ENCODE data around the gene GPR148.
"Not testable (repeated sequence)": the region's sequence is repeated elsewhere in the genome, so short reads cannot be mapped to it uniquely, and the experiment has no call there.

Gene GPR148, protein sequence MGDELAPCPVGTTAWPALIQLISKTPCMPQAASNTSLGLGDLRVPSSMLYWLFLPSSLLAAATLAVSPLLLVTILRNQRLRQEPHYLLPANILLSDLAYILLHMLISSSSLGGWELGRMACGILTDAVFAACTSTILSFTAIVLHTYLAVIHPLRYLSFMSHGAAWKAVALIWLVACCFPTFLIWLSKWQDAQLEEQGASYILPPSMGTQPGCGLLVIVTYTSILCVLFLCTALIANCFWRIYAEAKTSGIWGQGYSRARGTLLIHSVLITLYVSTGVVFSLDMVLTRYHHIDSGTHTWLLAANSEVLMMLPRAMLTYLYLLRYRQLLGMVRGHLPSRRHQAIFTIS

DNA sequence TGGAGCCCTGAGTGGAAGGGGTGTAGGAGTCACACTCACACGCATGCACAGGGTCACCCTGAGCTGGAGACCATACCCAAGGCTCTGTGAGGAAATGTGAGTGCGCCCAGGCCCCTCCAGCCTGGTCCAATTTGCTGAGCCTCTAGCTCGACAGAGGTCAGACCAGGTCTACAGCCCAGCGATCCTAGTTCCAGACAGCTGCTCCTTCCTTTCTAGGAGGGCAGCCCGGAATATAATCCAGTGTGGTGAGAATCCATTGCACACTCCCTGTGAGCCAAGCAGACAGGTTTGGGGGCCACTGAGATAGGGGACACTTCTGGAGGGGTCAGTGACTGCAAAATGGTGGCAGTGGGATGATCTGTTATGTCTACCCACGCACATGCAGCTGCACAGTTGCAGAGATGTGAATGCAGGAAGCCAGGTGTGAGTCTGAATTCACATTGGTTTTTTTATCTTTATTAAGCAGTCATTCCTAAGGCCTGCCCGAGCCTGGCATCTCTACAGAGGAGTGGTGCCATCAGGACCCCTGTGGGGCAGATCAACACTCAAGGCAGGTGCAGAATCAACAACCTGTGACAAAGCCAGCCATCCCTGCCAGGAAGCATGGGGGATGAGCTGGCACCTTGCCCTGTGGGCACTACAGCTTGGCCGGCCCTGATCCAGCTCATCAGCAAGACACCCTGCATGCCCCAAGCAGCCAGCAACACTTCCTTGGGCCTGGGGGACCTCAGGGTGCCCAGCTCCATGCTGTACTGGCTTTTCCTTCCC lies at the start of gene GPR148:
GPR148 (plus strand) TSS at position 522 of the 768 bp plus-strand sequence; CDS start at position 604, 82 bp downstream.
- DNase-seq (ENCODE audit: low read depth, low spot score) = no peak

DNA sequence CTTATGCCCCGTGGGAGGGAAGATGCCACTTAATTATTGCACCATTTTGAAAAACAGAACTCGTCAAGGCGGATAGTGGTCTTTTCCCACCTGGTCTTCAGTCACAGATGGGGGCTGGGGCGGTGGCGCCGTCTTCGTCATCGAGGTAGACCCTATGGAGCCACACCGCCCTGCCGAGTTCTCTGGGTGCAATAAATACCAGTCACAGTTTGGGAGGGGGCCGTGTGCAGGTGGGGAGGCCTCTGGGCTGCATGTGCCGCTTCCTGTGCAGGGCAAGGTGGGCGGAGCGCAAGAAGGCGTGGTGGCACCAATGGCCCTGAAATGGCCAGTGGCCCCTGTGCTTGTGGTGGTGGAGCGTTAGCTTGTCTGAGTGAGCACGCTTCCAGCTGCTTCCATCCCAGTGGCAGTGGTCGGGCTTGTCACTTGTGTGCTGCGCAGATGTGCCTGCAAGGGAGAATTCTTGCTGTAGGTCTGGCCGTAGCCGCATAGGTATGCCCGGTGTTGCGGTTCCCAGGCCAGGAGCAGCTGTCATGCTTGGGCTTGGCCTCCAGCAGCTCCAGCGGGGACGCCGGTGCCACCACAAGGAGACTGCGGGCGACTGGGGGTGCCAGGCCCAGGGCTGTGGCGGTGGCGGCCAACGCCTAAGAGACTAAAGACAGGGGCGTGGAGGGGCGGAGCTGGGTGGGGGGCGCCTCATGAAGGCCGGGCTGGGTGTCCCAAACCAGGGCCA lies 36.7 kb upstream of the GPR148 start:
- DNase-seq (ENCODE audit: low read depth, low spot score) = not testable (repeated sequence)

DNA sequence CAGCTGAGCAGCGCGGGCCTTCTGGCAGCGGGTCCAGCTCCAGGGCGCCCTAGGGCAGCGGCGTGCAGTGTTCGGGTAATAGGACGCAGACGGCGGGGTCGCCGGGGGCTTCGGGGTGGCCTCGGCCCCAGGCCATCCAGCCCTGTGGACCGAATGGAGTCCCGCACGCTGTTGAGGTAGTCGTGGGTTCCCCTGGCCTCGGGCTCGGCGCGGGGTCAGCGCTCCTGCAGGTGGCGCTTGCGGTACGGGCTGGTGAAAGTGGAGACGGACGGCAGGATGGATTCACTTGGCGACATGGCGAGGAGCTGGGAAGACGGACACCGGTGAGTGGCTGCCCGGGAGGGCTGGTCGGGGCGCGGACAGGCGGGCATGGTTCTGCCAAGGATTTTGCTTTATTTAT lies 35.4 kb upstream of the GPR148 start:
- DNase-seq (ENCODE audit: low read depth, low spot score) = peak; percentile 42

DNA sequence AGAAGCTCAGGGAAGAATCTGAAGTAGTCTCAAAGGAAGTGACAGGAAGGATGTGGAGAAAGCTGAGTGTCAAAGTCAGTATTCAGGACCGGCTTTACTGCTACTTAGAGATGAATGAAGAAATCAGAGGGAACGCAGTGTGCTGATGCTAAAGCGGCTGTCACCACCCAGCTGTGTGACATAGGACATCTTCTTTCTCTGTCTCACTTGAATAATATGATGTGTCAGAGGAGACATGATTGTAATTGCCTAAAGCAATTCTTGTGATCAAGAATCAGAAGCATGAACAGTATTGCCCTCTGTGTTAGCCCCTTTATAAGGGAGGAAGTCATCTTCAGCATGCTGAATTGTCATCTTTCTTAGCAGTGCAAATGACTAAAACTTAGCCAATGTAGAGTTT lies 25.6 kb upstream of the GPR148 start:
- DNase-seq (ENCODE audit: low read depth, low spot score) = not testable (repeated sequence)

DNA sequence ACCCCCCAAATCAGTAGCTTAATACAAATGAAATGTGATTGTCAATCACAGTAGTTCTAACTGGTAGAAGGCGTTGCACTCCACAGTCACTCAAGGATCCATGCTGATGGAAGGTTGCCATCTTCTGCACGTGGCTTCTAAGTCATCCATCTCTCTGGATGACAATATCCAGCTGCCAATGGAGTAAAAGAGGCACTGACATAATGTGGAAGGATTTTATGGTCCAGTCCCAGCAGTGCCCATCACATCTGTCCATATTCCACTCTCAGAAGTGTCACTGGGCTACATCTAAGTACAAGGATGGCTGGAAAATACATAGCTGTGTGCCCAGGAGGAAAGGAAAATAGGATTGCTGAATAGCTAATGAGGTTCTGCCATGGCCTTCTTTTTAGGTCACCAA lies 14.1 kb upstream of the GPR148 start:
- DNase-seq (ENCODE audit: low read depth, low spot score) = not testable (repeated sequence)

DNA sequence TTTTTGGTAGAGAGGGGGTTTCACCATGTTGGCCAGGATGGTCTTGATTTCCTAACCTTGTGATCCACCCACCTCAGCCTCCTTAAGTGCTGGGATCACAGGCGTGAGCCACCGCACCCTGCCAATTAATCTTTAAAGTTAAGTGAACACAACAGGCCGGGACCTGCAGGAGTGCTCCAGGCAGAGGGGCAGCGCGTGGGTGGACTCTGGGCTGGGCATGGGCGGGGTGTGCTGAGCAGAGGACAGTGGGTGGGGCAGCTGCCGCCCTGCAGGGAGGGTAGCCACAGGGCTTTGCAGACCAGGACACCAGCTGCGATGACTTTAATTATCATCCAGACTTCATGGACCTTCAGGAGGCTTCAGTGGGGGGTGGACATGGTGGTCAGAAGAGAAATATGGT lies 8.8 kb upstream of the GPR148 start:
- DNase-seq (ENCODE audit: low read depth, low spot score) = no peak

DNA sequence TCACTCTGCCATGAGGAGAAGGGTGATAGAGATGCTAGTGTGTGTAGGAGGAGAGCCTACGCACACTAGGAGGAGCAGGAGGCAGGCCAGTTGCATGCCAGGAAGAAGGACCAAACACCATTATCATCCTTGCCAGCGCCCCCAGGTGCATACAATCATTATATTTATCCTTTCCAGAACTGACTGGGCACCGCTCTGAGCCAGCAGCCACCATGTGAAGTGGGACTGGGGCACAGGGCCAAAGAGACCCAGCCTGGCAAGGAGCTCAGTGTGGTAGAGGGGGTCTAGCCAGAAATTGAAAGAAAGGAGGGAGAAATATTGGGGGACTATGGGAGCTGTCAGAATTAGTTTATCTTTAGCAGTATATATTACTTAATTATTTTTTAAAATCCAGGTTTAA lies 8.3 kb upstream of the GPR148 start:
- DNase-seq (ENCODE audit: low read depth, low spot score) = no peak

DNA sequence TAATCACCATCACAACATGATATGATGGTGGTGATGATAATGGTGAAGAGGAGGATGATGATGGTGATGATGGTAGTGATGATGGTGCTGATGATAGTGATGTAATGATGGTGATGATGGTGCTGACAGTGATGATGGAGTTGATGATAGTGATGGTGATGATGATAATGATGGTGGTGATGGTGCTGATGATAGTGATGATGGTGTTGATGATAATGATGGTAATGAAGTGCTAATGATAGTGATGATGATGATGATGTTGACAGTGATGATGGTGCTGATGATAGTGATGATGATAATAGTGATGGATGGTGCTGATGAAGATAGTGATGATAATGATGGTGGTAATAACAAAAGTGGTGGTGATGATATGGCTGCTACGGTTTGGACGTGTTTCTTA lies 4.4 kb upstream of the GPR148 start:
- no peak for DNase-seq (ENCODE audit: low read depth, low spot score)

DNA sequence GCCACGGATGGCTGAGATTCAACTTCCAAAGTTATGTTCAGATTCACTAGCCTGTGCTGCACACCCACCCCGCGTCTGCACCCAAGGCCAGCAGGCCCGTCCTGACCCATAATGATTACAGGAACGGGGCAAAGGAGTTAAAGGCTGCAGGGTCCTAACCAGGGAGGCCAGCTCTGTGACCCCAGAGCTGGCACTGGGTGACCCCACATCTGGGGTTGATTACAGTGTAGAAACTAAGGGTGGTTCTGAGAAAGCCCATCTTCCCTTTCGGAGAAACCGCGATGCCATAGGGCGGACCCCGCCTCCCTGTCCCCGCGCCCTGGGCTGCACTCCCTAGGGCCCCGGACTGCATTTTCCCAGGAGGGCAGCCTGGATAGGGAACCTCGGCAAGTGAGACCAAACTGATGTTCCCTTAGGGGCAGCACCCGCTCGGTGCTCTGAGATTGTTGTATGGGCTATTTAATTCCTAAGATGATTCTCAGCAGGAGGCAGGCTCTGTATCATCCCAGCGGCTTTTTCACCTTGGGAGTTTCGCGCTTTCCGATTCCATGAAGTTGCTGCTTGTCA lies 2.2 kb upstream of the GPR148 start:
- no peak for DNase-seq (ENCODE audit: low read depth, low spot score)

DNA sequence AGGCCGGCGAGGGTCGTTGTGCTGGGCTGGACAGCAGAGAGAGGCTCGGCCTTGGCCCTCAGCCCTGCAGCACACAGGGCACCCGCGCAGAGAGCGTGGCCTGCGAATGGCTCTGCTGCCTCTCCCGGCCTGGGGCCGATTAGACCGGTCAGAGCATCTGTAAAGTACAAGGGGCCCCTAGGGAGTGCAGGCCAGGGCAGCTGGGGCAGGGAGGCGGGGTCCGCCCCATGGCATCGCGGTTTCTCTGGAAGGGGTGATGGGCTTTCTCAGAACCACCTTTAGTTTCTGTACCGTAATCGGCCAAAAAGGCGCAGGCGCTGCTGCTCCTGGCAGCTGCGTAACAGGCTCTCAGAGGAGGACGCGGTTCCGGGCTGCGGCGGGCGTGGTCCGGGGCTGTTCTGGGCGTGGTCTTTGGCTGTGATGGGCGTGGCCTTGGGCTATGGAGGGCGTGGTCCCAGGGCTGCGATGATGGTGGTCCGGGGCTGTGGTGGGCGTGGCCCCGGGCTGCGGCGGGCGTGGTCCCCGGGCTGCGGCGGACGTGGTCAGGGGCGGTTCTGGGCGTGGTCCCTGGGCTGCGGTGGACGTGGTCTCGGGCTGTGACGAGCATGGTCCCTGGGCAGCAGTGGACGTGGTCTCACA lies 1.5 kb upstream of the GPR148 start:
- peak; percentile 88 for DNase-seq (ENCODE audit: low read depth, low spot score)

DNA sequence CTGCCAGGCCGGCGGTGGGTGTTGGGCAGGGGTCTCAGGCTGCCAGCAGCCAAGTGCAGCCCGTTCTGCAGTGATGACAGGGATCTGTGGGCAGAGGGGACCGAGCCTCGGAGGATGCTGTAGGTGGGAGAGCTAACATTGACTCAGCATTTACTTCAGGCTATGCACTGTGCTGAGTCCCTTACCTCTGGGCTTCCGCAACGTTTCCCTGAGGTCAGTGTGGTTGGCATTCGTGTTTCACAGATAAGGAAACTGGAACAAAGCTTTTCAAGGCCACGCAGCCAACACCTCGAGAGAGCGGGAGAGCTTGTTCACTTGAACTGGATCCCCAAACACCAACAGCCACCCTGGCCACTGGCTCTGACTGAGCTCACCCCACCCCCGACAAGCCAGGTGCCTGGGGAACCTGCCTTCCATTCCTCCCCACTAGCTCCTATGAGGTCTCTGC lies 839 bp upstream of the GPR148 start:
- no peak for DNase-seq (ENCODE audit: low read depth, low spot score)

DNA sequence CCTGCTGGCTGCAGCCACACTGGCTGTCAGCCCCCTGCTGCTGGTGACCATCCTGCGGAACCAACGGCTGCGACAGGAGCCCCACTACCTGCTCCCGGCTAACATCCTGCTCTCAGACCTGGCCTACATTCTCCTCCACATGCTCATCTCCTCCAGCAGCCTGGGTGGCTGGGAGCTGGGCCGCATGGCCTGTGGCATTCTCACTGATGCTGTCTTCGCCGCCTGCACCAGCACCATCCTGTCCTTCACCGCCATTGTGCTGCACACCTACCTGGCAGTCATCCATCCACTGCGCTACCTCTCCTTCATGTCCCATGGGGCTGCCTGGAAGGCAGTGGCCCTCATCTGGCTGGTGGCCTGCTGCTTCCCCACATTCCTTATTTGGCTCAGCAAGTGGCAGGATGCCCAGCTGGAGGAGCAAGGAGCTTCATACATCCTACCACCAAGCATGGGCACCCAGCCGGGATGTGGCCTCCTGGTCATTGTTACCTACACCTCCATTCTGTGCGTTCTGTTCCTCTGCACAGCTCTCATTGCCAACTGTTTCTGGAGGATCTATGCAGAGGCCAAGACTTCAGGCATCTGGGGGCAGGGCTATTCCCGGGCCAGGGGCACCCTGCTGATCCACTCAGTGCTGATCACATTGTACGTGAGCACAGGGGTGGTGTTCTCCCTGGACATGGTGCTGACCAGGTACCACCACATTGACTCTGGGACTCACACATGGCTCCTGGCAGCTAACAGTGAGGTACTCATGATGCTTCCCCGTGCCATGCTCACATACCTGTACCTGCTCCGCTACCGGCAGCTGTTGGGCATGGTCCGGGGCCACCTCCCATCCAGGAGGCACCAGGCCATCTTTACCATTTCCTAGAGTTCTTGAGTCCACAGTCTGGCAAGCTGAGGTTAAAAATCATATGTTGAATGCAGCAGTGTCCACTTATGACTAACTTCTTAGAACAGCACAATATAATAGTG lies 741 bp downstream of the GPR148 start:
- no peak for DNase-seq (ENCODE audit: low read depth, low spot score)

DNA sequence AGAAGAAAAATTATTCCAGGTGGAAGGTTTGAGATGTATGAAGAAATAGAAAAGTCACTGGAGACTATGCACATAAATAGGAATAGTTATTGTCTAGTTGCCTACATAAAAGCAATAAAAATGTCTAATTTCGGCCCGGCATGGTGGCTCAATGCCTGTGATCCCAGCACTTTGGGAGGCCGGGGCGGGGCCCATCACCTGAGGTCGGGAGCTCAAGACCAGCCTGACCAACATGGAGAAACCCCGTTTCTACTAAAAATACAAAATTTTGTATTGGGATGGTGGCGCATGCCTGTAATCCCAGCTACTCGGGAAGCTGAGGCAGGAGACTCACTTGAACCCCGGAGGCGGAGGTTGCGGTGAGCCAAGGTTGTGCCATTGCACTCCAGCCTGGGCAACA lies 3.4 kb downstream of the GPR148 start:
- DNase-seq (ENCODE audit: low read depth, low spot score) = not testable (repeated sequence)

DNA sequence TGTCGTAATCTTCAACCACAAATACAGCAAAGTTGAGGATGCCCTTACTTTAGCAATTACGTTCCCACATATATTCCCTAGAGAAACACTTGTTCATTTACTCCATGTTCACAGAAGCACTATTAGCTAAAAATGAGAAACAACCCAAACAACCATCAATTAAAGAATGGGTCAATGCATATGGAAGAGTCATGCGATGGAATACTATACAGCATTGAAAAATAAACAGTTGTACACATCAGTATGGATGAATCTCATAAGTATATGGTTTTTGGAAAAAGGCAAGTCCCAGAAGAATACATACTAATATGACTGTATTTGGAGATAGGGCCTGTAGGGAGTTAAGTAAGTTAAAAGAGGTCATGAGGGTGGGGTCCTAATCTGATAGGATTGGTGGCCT lies 6.3 kb downstream of the GPR148 start:
- DNase-seq (ENCODE audit: low read depth, low spot score) = no peak

DNA sequence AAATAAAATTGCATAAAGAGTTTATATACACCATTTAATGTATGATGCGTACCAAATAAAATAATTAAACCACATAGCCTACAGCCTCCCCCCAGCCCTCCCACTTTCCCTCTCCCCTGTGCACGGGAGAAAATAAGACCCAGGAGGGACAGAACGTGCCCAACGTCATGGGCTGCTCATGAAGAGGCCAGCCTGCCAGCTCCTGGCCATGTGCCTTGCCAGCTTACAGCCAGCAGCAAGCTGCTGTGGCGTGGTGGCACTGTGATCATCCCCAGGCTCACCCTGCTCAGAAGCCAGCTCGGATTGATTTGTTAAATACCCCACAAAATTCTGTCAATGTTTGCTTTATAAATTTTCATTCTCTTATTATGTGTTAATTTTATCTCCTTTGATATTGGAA lies 7.6 kb downstream of the GPR148 start:
- DNase-seq (ENCODE audit: low read depth, low spot score) = no peak

DNA sequence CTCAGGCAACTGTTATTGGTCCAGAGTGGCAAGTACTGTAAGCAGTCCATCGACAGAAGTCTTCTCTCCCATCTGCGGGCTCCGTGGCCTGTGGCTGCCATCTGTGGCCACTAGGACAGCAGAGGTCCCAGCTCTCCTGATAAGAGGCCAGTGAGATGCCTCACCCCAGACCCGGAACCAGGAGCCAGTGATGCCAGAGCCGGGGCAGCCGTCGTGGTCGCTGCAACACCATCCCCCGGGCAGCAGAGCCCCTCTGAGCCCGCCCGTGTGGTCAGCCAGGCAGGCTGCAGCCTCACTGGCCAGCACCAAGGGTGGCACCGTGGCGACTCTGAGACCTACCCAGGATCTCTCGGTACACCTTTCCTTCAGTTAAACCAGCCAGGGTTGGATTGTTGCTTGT lies 8.7 kb downstream of the GPR148 start:
- DNase-seq (ENCODE audit: low read depth, low spot score) = no peak

DNA sequence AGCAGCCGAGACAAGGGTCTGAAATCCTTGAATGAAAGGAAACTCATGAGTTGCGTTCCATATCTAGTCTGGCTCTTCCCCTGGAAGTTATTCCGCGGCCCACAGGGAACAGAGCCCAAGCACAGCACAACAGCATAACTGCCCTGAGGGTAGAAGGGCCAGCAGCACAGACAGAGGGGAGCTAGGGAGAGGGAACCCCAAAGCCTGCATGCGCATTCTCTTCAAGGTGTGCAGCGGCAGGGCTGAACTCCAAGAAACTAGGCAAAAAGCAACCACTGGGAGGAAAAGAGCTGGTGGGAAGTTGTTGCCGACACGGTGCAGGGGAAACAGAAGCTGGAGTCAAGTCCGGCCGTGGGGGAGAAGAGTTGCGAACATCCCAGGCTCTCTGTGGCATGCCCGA lies 11.8 kb downstream of the GPR148 start:
- no peak for DNase-seq (ENCODE audit: low read depth, low spot score)

DNA sequence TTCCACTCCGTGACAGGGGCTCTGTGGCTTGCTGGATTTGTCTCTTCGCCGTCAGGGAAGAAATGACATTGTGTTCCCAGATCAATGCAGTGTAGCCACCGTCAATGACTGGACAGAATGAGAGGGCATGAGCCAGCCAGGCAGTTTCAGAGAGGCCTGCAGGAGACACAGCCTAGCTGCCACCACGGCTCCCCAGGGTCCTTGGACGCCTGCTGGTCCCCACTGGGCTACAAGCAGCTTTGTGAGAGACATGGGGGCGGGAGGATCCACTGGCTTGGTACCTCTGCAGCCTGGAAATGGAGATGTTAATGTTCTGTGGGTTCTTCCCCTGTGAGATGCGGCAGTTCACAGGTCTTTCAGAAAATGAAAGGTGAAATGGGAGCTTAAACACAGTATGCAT lies 14.4 kb downstream of the GPR148 start:
- no peak for DNase-seq (ENCODE audit: low read depth, low spot score)

DNA sequence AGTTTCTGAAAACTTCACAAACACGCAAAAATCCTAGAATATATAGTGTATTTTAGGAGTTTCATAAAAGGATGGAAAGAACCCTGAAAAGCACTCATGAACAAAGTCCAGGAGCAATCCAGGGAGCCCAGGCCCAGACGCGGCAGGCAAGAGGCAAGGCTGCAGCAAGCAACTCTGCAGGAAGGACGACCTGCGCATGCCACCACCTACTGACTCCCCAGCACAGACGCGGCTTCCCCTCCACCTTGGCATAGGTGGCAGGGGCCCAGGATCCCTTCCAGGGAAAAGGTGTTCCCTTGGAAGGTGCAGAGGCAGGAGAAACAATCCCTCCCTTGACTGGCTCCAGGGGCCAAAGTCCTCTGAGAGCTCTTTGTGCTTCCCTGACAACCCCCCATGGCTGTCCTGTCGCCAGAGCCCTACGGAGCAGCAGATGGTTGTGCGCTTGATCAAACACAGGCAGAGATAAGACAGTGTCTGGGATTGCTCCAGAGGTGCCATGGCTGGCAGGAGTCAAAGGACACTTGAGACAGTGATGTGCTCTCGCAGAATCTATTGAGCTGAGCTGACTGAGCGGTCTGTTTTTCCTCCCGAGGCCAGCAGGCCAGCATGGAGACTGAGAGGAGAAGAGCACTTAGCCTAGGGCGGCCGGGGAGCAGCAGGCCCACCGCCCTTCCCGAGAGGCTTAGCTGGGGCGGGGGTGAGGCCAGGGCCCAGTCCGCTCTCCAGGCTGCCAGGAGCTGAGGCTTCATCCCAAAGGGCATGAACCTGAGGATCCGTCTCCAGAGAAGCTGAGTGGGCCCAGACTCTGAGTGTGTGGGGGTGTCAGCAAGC lies 15.6 kb downstream of the GPR148 start:
- no peak for DNase-seq (ENCODE audit: low read depth, low spot score)
